HCT116 (cell line): ENCODE results near the gene MRPL44. TPM values are rescaled to one million over a fixed set of nuclear protein-coding genes. Genes with fewer than 3 reads are reported as not detected.

Experiments
- ATAC-seq: fragments of 200-7000 bp; cut with Tn5 transposase; 2 replicates; pipeline ENCODE4 v1.9.1; 2020; ENCODE audit warnings: mild to moderate bottlenecking, moderate library complexity
- BruUV-seq: library from RNA; stranded (reverse); fragments of 400-500 nt; replicated peaks from 2 replicates; lab custom pipeline; 2021; lab: Mats Ljungman, UMichigan
- CTCF ChIA-PET: fragments of 300-600 bp; sonication (Branson Sonifier 250); formaldehyde crosslinking; loops from one replicate; lab custom pipeline; 2021; ENCODE audit warnings: antibody characterized with exemption; lab: Charles Lee
- POLR2A ChIA-PET: fragments of 300-600, 350-600 bp; sonication (Branson Sonifier 250); formaldehyde crosslinking; loops from one replicate; lab custom pipeline; 2021; ENCODE audit warnings: antibody characterized with exemption; lab: Charles Lee
- RAD21 ChIA-PET, 2 experiments: fragments of 300-600 bp; sonication (Branson Sonifier 250); formaldehyde crosslinking; loops; one replicate each; lab custom pipeline; 2023; ENCODE audit warnings: low total read pairs in 2 of 2; ENCODE audit not compliant: uncharacterized antibody in 2 of 2, unreplicated experiment in 2 of 2, low non-redundant PET in 1 of 2; lab: Charles Lee
- DNase-seq: peaks from one replicate; pipeline ENCODE4 v3.0.0-alpha.2; 2010; ENCODE audit warnings: low read depth, low spot score
- H2AFZ ChIP-seq: fragments of 200-600 bp; shearing (Covaris generic), sonication (generic); 2 replicates; pipeline ENCODE4 v1.6.1; 2017; ENCODE audit warnings: low read depth, mixed run types, mixed read lengths, antibody characterized with exemption, low read length; ENCODE audit not compliant: poor library complexity, severe bottlenecking
- H3K27ac ChIP-seq: 2 replicates; pipeline ENCODE4 v1.5.1; 2012; ENCODE audit warnings: low read depth, low read length
- H3K27me3 ChIP-seq: fragments of 200-600 bp; sonication (generic); 2 replicates; pipeline ENCODE4 v1.6.1; 2016; ENCODE audit warnings: mixed run types, low read length, mixed read lengths; ENCODE audit not compliant: insufficient read depth
- H3K36me3 ChIP-seq, 2 experiments: fragments of 200-500 bp in 1 of 2; fragments of 200-600 bp in 1 of 2; sonication (Bioruptor generic) in 1 of 2; sonication (generic) in 1 of 2; 2 replicates each; pipeline versions ENCODE4 v1.5.1 to v1.6.1; 2014 to 2016; ENCODE audit warnings: low read length in 2 of 2, inconsistent platforms in 1 of 2, mixed read lengths in 1 of 2, mixed run types in 1 of 2; ENCODE audit not compliant: insufficient read depth in 2 of 2, control insufficient read depth in 1 of 2
- H3K4me1 ChIP-seq, 2 experiments: fragments of 200-600 bp in 1 of 2; sonication (generic) in 1 of 2; 2 replicates each; pipeline versions ENCODE4 v1.5.1 to v1.6.1; 2012 to 2017; ENCODE audit warnings: low read length in 2 of 2, inconsistent platforms in 1 of 2, mild to moderate bottlenecking in 1 of 2, mixed read lengths in 1 of 2, mixed run types in 1 of 2, moderate library complexity in 1 of 2; ENCODE audit not compliant: insufficient read depth in 2 of 2, control insufficient read depth in 1 of 2
- H3K4me2 ChIP-seq: fragments of 200-600 bp; sonication (generic); 2 replicates; pipeline ENCODE4 v1.6.1; 2017; ENCODE audit warnings: mixed run types, low read length, mixed read lengths
- H3K4me3 ChIP-seq, 2 experiments: fragments of 200-600 bp in 1 of 2; sonication (generic) in 1 of 2; replicated peaks in 1 of 2; 2 replicates each; pipeline ENCODE4 v1.5.1; 2011 to 2016; ENCODE audit warnings: low read length in 2 of 2, control low read depth in 1 of 2, low read depth in 1 of 2, mild to moderate bottlenecking in 1 of 2, mixed read lengths in 1 of 2, mixed run types in 1 of 2
- H3K79me2 ChIP-seq: fragments of 200-600 bp; sonication (generic); 2 replicates; pipeline ENCODE4 v1.6.1; 2017; ENCODE audit warnings: mild to moderate bottlenecking, mixed run types, low read length, moderate library complexity, mixed read lengths; ENCODE audit not compliant: insufficient read depth
- H3K9ac ChIP-seq: fragments of 200-600 bp; sonication (generic); 2 replicates; pipeline ENCODE4 v1.6.1; 2016; ENCODE audit warnings: low read length, mixed read lengths
- H3K9me2 ChIP-seq: fragments of 200-600 bp; sonication (generic), shearing (Covaris generic); 2 replicates; pipeline ENCODE4 v1.6.1; 2017; ENCODE audit warnings: mixed run types, mild to moderate bottlenecking, moderate library complexity; ENCODE audit not compliant: insufficient read depth
- H3K9me3 ChIP-seq, 2 experiments: fragments of 200-500 bp in 1 of 2; fragments of 200-600 bp in 1 of 2; sonication (Bioruptor generic) in 1 of 2; sonication (generic) in 1 of 2; 2 replicates each; pipeline ENCODE4 v1.6.1; 2014 to 2017; ENCODE audit warnings: low read length in 2 of 2, mixed read lengths in 2 of 2, inconsistent platforms in 1 of 2, low read depth in 1 of 2, mild to moderate bottlenecking in 1 of 2, mixed run types in 1 of 2, moderate library complexity in 1 of 2; ENCODE audit not compliant: control insufficient read depth in 1 of 2, insufficient read depth in 1 of 2
- H4K20me1 ChIP-seq: fragments of 200-600 bp; sonication (generic), shearing (Covaris generic); 2 replicates; pipeline ENCODE4 v1.6.1; 2017; ENCODE audit warnings: mixed run types, mild to moderate bottlenecking, moderate library complexity; ENCODE audit not compliant: insufficient read depth
- CEBPB ChIP-seq: IDR thresholded peaks from 2 replicates; pipeline ENCODE4 v1.6.1; 2012; ENCODE audit warnings: low read depth
- EGR1 ChIP-seq: IDR thresholded peaks from 2 replicates; pipeline ENCODE4 v1.6.1; 2012; ENCODE audit warnings: low read depth
- ELF1 ChIP-seq: IDR thresholded peaks from 2 replicates; pipeline ENCODE4 v1.6.1; 2012; ENCODE audit warnings: low read depth, borderline replicate concordance
- EZH2 ChIP-seq: fragments of 200-600 bp; sonication (generic); IDR thresholded peaks from 2 replicates; pipeline ENCODE4 v1.6.1; 2017; ENCODE audit warnings: antibody characterized with exemption, mixed run types
- JUND ChIP-seq: IDR thresholded peaks from 2 replicates; pipeline ENCODE4 v1.6.1; 2012
- POLR2A ChIP-seq: IDR thresholded peaks from 2 replicates; pipeline ENCODE4 v1.7.0; 2011; ENCODE audit warnings: borderline replicate concordance; ENCODE audit not compliant: insufficient read depth, insufficient read length; ENCODE audit errors: extremely low read depth
- RAD21 ChIP-seq: IDR thresholded peaks from 2 replicates; pipeline ENCODE4 v1.6.1; 2012; ENCODE audit warnings: low read depth, mild to moderate bottlenecking
- SIN3A ChIP-seq: IDR thresholded peaks from 2 replicates; pipeline ENCODE4 v1.6.1; 2012; ENCODE audit warnings: low read depth
- ZNF274 ChIP-seq: fragments of 200-500 bp; sonication (Bioruptor generic); IDR thresholded peaks from 2 replicates; pipeline ENCODE4 v1.6.1; 2014; ENCODE audit warnings: mild to moderate bottlenecking, low read depth, low read length, inconsistent platforms
- intact Hi-C: fragments of 100-400 bp; cut with micrococcal nuclease; formaldehyde crosslinking; loops from 2 replicates; pipeline ENCODE4 v1.10.0; 2022
- total RNA-seq: library from RNA; stranded (reverse); gene quantifications from one replicate; pipeline ENCODE4 v1.2.1, GENCODE V29; 2021; ENCODE audit not compliant: unreplicated experiment
- TF ChIP-seq, protein P1 (sequence below): IDR thresholded peaks from 2 replicates; pipeline ENCODE4 v1.6.1; 2012; ENCODE audit warnings: low read depth
- TF ChIP-seq, protein P2 (sequence below): IDR thresholded peaks from 2 replicates; pipeline ENCODE4 v1.6.1; 2012
- TF ChIP-seq, protein P3 (sequence below): IDR thresholded peaks from 2 replicates; pipeline ENCODE4 v1.6.1; 2012

MRPL44 gene
- total RNA-seq, 1 experiment from 2014 or later = 45.8 TPM

DNA sequence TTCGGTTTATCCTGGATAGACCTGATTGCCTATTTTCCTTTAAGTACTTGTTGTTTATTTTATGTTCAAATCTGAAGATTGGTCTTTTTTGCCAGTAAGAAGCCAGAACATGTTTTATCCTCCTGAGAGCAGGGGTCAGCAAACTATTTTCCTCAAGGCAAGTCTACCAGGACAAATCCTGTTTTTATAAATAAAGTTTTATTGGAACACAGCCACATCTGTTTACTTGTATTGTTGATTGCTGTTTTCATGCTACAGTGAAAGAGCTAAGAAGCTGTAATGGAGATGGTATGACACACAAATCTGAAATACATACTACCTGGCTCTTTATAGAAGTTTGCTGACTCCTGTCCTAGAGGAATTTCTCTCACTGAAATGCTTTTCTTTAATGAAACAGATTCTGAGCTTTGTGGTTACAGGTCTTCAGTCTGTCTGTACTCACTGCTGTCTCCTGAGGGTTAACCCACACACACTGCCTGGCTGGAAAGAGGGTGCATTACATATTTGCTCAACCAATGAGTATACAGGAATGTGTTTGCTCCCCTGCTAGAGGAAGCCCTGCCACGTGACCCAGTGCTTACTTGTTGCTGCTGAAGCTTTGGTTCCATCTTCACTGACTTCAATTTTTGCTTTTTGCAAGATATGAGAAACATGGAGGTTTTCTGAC is 22.6 kb downstream of the MRPL44 start (continued):
- TF ChIP-seq, protein P1, sequence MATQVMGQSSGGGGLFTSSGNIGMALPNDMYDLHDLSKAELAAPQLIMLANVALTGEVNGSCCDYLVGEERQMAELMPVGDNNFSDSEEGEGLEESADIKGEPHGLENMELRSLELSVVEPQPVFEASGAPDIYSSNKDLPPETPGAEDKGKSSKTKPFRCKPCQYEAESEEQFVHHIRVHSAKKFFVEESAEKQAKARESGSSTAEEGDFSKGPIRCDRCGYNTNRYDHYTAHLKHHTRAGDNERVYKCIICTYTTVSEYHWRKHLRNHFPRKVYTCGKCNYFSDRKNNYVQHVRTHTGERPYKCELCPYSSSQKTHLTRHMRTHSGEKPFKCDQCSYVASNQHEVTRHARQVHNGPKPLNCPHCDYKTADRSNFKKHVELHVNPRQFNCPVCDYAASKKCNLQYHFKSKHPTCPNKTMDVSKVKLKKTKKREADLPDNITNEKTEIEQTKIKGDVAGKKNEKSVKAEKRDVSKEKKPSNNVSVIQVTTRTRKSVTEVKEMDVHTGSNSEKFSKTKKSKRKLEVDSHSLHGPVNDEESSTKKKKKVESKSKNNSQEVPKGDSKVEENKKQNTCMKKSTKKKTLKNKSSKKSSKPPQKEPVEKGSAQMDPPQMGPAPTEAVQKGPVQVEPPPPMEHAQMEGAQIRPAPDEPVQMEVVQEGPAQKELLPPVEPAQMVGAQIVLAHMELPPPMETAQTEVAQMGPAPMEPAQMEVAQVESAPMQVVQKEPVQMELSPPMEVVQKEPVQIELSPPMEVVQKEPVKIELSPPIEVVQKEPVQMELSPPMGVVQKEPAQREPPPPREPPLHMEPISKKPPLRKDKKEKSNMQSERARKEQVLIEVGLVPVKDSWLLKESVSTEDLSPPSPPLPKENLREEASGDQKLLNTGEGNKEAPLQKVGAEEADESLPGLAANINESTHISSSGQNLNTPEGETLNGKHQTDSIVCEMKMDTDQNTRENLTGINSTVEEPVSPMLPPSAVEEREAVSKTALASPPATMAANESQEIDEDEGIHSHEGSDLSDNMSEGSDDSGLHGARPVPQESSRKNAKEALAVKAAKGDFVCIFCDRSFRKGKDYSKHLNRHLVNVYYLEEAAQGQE = no peak
- no peak for TF ChIP-seq EGR1
- TF ChIP-seq, protein P2, sequence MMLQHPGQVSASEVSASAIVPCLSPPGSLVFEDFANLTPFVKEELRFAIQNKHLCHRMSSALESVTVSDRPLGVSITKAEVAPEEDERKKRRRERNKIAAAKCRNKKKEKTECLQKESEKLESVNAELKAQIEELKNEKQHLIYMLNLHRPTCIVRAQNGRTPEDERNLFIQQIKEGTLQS = no peak

DNA sequence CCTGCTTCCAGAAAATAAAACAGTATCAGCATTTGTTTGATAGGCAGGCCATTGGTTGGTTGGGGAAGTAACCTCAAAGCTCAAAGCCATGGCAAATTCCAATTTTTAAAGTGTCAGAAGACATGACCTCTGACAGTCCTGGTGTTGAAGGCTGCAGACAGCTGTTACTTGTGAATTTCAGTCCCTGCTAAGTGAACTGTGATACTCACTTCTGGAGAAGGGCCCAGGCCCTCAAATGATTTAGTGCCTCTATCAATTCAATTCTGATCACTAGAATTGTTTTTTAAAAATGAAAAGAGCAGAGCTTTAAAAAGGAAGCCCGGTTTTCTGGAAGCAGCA is 23.1 kb downstream of the MRPL44 start:
- RAD21 ChIA-PET = no interaction called here
- no peaks in the 10 kb centered on the region for H4K20me1 ChIP-seq
- ATAC-seq = no peak

More for the DNA sequence above, 23.1 kb downstream of the MRPL44 start:
- no peaks in the 10 kb centered on the region for H3K4me1 ChIP-seq
- no peak overlapping the region for H3K9ac ChIP-seq
- no peak overlapping the region for H3K4me2 ChIP-seq
- ChIA-PET POLR2A (no interaction called here), CTCF (interaction anchor here (0.9 to 1.2 kb wide), 2 partner anchors 10 to 304 kb away, joined by 3 to 4 read pairs; no protein-coding TSS in a partner anchor)
- intact Hi-C loops = no loop called here
- TF ChIP-seq SIN3A (no peak), JUND (no peak), POLR2A (no peak), ZNF274 (no peak), CEBPB (no peak), EZH2 (no peak), ELF1 (no peak), RAD21 (no peak), EGR1 (no peak)
- TF ChIP-seq, protein P3, sequence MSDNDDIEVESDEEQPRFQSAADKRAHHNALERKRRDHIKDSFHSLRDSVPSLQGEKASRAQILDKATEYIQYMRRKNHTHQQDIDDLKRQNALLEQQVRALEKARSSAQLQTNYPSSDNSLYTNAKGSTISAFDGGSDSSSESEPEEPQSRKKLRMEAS = no peak
- no peak overlapping the region for H3K27ac ChIP-seq
- no TSS peak for BruUV-seq
- no peaks in the 10 kb centered on the region for H3K27me3 ChIP-seq
- H3K4me3 ChIP-seq = no peak overlapping the region
- H3K36me3 ChIP-seq = peaks cover 0 to 2% of the 10 kb centered on the region in 2 experiments; a peak in 1 of 4 replicates
- no peak overlapping the region for H2AFZ ChIP-seq
- H3K9me3 ChIP-seq = no peaks in the 10 kb centered on the region
- no peaks in the 10 kb centered on the region for H3K9me2 ChIP-seq
- no peaks in the 10 kb centered on the region for H3K79me2 ChIP-seq
- DNase-seq = no peak
